HCT116 (cell line): ENCODE measurements around the gene FAM181B. TPM values are rescaled to one million over a fixed set of nuclear protein-coding genes. Genes with fewer than 3 reads are reported as not detected.

Experiments
- ATAC-seq: fragments of 200-7000 bp; cut with Tn5 transposase; 2 replicates; pipeline ENCODE4 v1.9.1; 2020; ENCODE audit warnings: mild to moderate bottlenecking, moderate library complexity
- BruUV-seq: library from RNA; stranded (reverse); fragments of 400-500 nt; replicated peaks from 2 replicates; lab custom pipeline; 2021; lab: Mats Ljungman, UMichigan
- CTCF ChIA-PET: fragments of 300-600 bp; sonication (Branson Sonifier 250); formaldehyde crosslinking; loops from one replicate; lab custom pipeline; 2021; ENCODE audit warnings: antibody characterized with exemption; lab: Charles Lee
- POLR2A ChIA-PET: fragments of 300-600, 350-600 bp; sonication (Branson Sonifier 250); formaldehyde crosslinking; loops from one replicate; lab custom pipeline; 2021; ENCODE audit warnings: antibody characterized with exemption; lab: Charles Lee
- RAD21 ChIA-PET, 2 experiments: fragments of 300-600 bp; sonication (Branson Sonifier 250); formaldehyde crosslinking; loops; one replicate each; lab custom pipeline; 2023; ENCODE audit warnings: low total read pairs in 2 of 2; ENCODE audit not compliant: uncharacterized antibody in 2 of 2, unreplicated experiment in 2 of 2, low non-redundant PET in 1 of 2; lab: Charles Lee
- DNase-seq: peaks from one replicate; pipeline ENCODE4 v3.0.0-alpha.2; 2010; ENCODE audit warnings: low read depth, low spot score
- H2AFZ ChIP-seq: fragments of 200-600 bp; shearing (Covaris generic), sonication (generic); 2 replicates; pipeline ENCODE4 v1.6.1; 2017; ENCODE audit warnings: low read depth, mixed run types, mixed read lengths, antibody characterized with exemption, low read length; ENCODE audit not compliant: poor library complexity, severe bottlenecking
- H3K27ac ChIP-seq: 2 replicates; pipeline ENCODE4 v1.5.1; 2012; ENCODE audit warnings: low read depth, low read length
- H3K27me3 ChIP-seq: fragments of 200-600 bp; sonication (generic); 2 replicates; pipeline ENCODE4 v1.6.1; 2016; ENCODE audit warnings: mixed run types, low read length, mixed read lengths; ENCODE audit not compliant: insufficient read depth
- H3K36me3 ChIP-seq, 2 experiments: fragments of 200-500 bp in 1 of 2; fragments of 200-600 bp in 1 of 2; sonication (Bioruptor generic) in 1 of 2; sonication (generic) in 1 of 2; 2 replicates each; pipeline versions ENCODE4 v1.5.1 to v1.6.1; 2014 to 2016; ENCODE audit warnings: low read length in 2 of 2, inconsistent platforms in 1 of 2, mixed read lengths in 1 of 2, mixed run types in 1 of 2; ENCODE audit not compliant: insufficient read depth in 2 of 2, control insufficient read depth in 1 of 2
- H3K4me1 ChIP-seq, 2 experiments: fragments of 200-600 bp in 1 of 2; sonication (generic) in 1 of 2; 2 replicates each; pipeline versions ENCODE4 v1.5.1 to v1.6.1; 2012 to 2017; ENCODE audit warnings: low read length in 2 of 2, inconsistent platforms in 1 of 2, mild to moderate bottlenecking in 1 of 2, mixed read lengths in 1 of 2, mixed run types in 1 of 2, moderate library complexity in 1 of 2; ENCODE audit not compliant: insufficient read depth in 2 of 2, control insufficient read depth in 1 of 2
- H3K4me2 ChIP-seq: fragments of 200-600 bp; sonication (generic); 2 replicates; pipeline ENCODE4 v1.6.1; 2017; ENCODE audit warnings: mixed run types, low read length, mixed read lengths
- H3K4me3 ChIP-seq, 2 experiments: fragments of 200-600 bp in 1 of 2; sonication (generic) in 1 of 2; replicated peaks in 1 of 2; 2 replicates each; pipeline ENCODE4 v1.5.1; 2011 to 2016; ENCODE audit warnings: low read length in 2 of 2, control low read depth in 1 of 2, low read depth in 1 of 2, mild to moderate bottlenecking in 1 of 2, mixed read lengths in 1 of 2, mixed run types in 1 of 2
- H3K79me2 ChIP-seq: fragments of 200-600 bp; sonication (generic); 2 replicates; pipeline ENCODE4 v1.6.1; 2017; ENCODE audit warnings: mild to moderate bottlenecking, mixed run types, low read length, moderate library complexity, mixed read lengths; ENCODE audit not compliant: insufficient read depth
- H3K9ac ChIP-seq: fragments of 200-600 bp; sonication (generic); 2 replicates; pipeline ENCODE4 v1.6.1; 2016; ENCODE audit warnings: low read length, mixed read lengths
- H3K9me2 ChIP-seq: fragments of 200-600 bp; sonication (generic), shearing (Covaris generic); 2 replicates; pipeline ENCODE4 v1.6.1; 2017; ENCODE audit warnings: mixed run types, mild to moderate bottlenecking, moderate library complexity; ENCODE audit not compliant: insufficient read depth
- H3K9me3 ChIP-seq, 2 experiments: fragments of 200-500 bp in 1 of 2; fragments of 200-600 bp in 1 of 2; sonication (Bioruptor generic) in 1 of 2; sonication (generic) in 1 of 2; 2 replicates each; pipeline ENCODE4 v1.6.1; 2014 to 2017; ENCODE audit warnings: low read length in 2 of 2, mixed read lengths in 2 of 2, inconsistent platforms in 1 of 2, low read depth in 1 of 2, mild to moderate bottlenecking in 1 of 2, mixed run types in 1 of 2, moderate library complexity in 1 of 2; ENCODE audit not compliant: control insufficient read depth in 1 of 2, insufficient read depth in 1 of 2
- H4K20me1 ChIP-seq: fragments of 200-600 bp; sonication (generic), shearing (Covaris generic); 2 replicates; pipeline ENCODE4 v1.6.1; 2017; ENCODE audit warnings: mixed run types, mild to moderate bottlenecking, moderate library complexity; ENCODE audit not compliant: insufficient read depth
- CEBPB ChIP-seq: IDR thresholded peaks from 2 replicates; pipeline ENCODE4 v1.6.1; 2012; ENCODE audit warnings: low read depth
- EGR1 ChIP-seq: IDR thresholded peaks from 2 replicates; pipeline ENCODE4 v1.6.1; 2012; ENCODE audit warnings: low read depth
- ELF1 ChIP-seq: IDR thresholded peaks from 2 replicates; pipeline ENCODE4 v1.6.1; 2012; ENCODE audit warnings: low read depth, borderline replicate concordance
- EZH2 ChIP-seq: fragments of 200-600 bp; sonication (generic); IDR thresholded peaks from 2 replicates; pipeline ENCODE4 v1.6.1; 2017; ENCODE audit warnings: antibody characterized with exemption, mixed run types
- EZH2phosphoT487 ChIP-seq: fragments of 200-600 bp; IDR thresholded peaks from 2 replicates; pipeline ENCODE4 v1.6.1; 2018; ENCODE audit warnings: antibody characterized with exemption, borderline replicate concordance
- FOSL1 ChIP-seq: IDR thresholded peaks from 2 replicates; pipeline ENCODE4 v1.6.1; 2012; ENCODE audit warnings: low read depth
- JUND ChIP-seq: IDR thresholded peaks from 2 replicates; pipeline ENCODE4 v1.6.1; 2012
- MAX ChIP-seq: IDR thresholded peaks from 2 replicates; pipeline ENCODE4 v1.6.1; 2012
- POLR2AphosphoS5 ChIP-seq: IDR thresholded peaks from 2 replicates; pipeline ENCODE4 v1.6.1; 2011; ENCODE audit warnings: mild to moderate bottlenecking, low read depth, low read length, moderate library complexity
- REST ChIP-seq: IDR thresholded peaks from 2 replicates; pipeline ENCODE4 v1.6.1; 2012; ENCODE audit warnings: low read depth
- SP1 ChIP-seq: IDR thresholded peaks from 2 replicates; pipeline ENCODE4 v1.6.1; 2012; ENCODE audit warnings: low read depth
- SRF ChIP-seq: IDR thresholded peaks from 2 replicates; pipeline ENCODE4 v1.6.1; 2012; ENCODE audit warnings: low read depth
- ZBTB33 ChIP-seq: IDR thresholded peaks from 2 replicates; pipeline ENCODE4 v1.6.1; 2011; ENCODE audit warnings: mild to moderate bottlenecking, low read length, moderate library complexity; ENCODE audit not compliant: insufficient replicate concordance; ENCODE audit errors: extremely low read depth
- ZNF274 ChIP-seq: fragments of 200-500 bp; sonication (Bioruptor generic); IDR thresholded peaks from 2 replicates; pipeline ENCODE4 v1.6.1; 2014; ENCODE audit warnings: mild to moderate bottlenecking, low read depth, low read length, inconsistent platforms
- intact Hi-C: fragments of 100-400 bp; cut with micrococcal nuclease; formaldehyde crosslinking; loops from 2 replicates; pipeline ENCODE4 v1.10.0; 2022
- total RNA-seq: library from RNA; stranded (reverse); gene quantifications from one replicate; pipeline ENCODE4 v1.2.1, GENCODE V29; 2021; ENCODE audit not compliant: unreplicated experiment

The FAM181B gene
- total RNA-seq, 1 experiment from 2014 or later: not detected

- Histone ChIP-seq H3K27ac (no peak overlapping the region), H3K4me1 (no peaks in the 10 kb centered on the region), H3K9me3 (no peaks in the 10 kb centered on the region), H3K79me2 (no peaks in the 10 kb centered on the region), H3K4me2 (no peak overlapping the region), H3K4me3 (no peak overlapping the region), H2AFZ (no peak overlapping the region), H3K36me3 (no peaks in the 10 kb centered on the region), H3K9ac (no peak overlapping the region), H3K9me2 (no peaks in the 10 kb centered on the region), H3K27me3 (peaks cover 15% of the 10 kb centered on the region), H4K20me1 (no peaks in the 10 kb centered on the region)
- POLR2A ChIA-PET: no interaction called here
- TF ChIP-seq MAX: no peak
- RAD21 ChIA-PET: no interaction called here
- DNase-seq: no peak
- no TSS peak for BruUV-seq
- ATAC-seq: no peak
- CTCF ChIA-PET: interaction anchor here (5.0 kb wide), 1 partner anchor 9 kb away, joined by 26 read pairs; no protein-coding TSS in a partner anchor
- intact Hi-C loops: no loop called here
Measured at GRCh38 chr11:82686211-82686610, 47.5 kb downstream of the FAM181B start.

- Histone ChIP-seq H3K36me3 (no peaks in the 10 kb centered on the region), H3K4me2 (no peak overlapping the region), H2AFZ (no peak overlapping the region), H3K9me3 (no peaks in the 10 kb centered on the region), H3K9ac (no peak overlapping the region), H4K20me1 (no peaks in the 10 kb centered on the region), H3K79me2 (no peaks in the 10 kb centered on the region), H3K4me1 (no peaks in the 10 kb centered on the region), H3K9me2 (no peaks in the 10 kb centered on the region), H3K27me3 (peaks cover 11% of the 10 kb centered on the region; the same call in 1 of the 2 replicates), H3K27ac (no peak overlapping the region), H3K4me3 (no peak overlapping the region)
- no TSS peak for BruUV-seq
- no peak for TF ChIP-seq EGR1
- no peak for TF ChIP-seq SP1
- no peak for TF ChIP-seq CEBPB
- no peak for TF ChIP-seq ZNF274
- TF ChIP-seq FOSL1: no peak
- TF ChIP-seq JUND: no peak
- TF ChIP-seq REST: no peak
- no peak for TF ChIP-seq EZH2phosphoT487
- no peak for TF ChIP-seq ZBTB33
- no peak for TF ChIP-seq EZH2
- TF ChIP-seq SRF: no peak
- TF ChIP-seq POLR2AphosphoS5: no peak
- TF ChIP-seq ELF1: no peak
- ATAC-seq (peak; percentile 10; the same call in 1 of the 2 replicates), DNase-seq (no peak)
- ChIA-PET RAD21 (interaction anchor here in 1 of 2 experiments (0.6 kb wide), 1 partner anchor 13 kb away, joined by 3 read pairs; no protein-coding TSS in a partner anchor), CTCF (interaction anchor here (5.0 kb wide), 1 partner anchor 12 kb away, joined by 26 read pairs; no protein-coding TSS in a partner anchor), POLR2A (no interaction called here)
- intact Hi-C loops: loop anchor here (5.0 kb wide), 1 partner anchor 1041 kb away; no protein-coding TSS in a partner anchor
Measured at GRCh38 chr11:82683029-82683428, 50.6 kb downstream of the FAM181B start.
